ENCODE measurements around the gene CARM1.

DNA sequence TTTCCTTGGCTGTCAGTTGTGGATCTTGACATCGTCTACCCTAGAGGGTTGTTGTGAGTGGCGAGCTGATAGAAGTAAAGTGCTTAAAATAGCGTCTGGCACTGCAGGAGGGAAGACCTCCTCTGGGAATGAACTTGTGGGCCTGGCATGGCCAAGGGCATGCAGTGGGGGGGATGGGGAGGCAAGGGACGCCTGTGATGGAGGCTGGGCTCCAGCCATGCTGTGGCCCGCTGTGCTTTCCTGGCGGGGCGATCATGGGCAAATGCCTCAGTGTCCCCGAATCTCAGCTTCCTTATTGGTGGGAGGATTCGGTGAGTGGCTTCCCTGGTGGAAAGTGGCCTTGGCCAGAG is 10.7 kb downstream of the CARM1 start:
- TF ChIP-seq, protein P1, sequence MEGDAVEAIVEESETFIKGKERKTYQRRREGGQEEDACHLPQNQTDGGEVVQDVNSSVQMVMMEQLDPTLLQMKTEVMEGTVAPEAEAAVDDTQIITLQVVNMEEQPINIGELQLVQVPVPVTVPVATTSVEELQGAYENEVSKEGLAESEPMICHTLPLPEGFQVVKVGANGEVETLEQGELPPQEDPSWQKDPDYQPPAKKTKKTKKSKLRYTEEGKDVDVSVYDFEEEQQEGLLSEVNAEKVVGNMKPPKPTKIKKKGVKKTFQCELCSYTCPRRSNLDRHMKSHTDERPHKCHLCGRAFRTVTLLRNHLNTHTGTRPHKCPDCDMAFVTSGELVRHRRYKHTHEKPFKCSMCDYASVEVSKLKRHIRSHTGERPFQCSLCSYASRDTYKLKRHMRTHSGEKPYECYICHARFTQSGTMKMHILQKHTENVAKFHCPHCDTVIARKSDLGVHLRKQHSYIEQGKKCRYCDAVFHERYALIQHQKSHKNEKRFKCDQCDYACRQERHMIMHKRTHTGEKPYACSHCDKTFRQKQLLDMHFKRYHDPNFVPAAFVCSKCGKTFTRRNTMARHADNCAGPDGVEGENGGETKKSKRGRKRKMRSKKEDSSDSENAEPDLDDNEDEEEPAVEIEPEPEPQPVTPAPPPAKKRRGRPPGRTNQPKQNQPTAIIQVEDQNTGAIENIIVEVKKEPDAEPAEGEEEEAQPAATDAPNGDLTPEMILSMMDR (IDR thresholded peaks at IDR 0.05) = no peak
- no peak for TF ChIP-seq POLR2A (IDR thresholded peaks at IDR 0.05)

All from body of pancreas (tissue), 4 donors.